ENCODE data around the gene PROM2. TPM values are rescaled to one million over a fixed set of nuclear protein-coding genes. Genes with fewer than 3 reads are reported as not detected.

The PROM2 gene
- total RNA-seq, 1 donor from 2014 or later, result 1.7 TPM

- TF ChIP-seq CTCF (IDR thresholded peaks at IDR 0.05), result no peak
- H3K4me1 Mint-ChIP-seq (ENCODE audit: low read depth), result no peaks in the 10 kb centered on the region
- H3K4me3 Mint-ChIP-seq (ENCODE audit: unreplicated experiment), result no peak overlapping the region
- no peaks in the 10 kb centered on the region for H3K9me3 Mint-ChIP-seq (ENCODE audit: low read depth)
- peaks cover 12% of the 10 kb centered on the region for H3K27me3 Mint-ChIP-seq (ENCODE audit: low read depth)
- H3K36me3 Mint-ChIP-seq (ENCODE audit: low read depth), result no peaks in the 10 kb centered on the region
- H3K27ac Mint-ChIP-seq (ENCODE audit: unreplicated experiment), result no peak overlapping the region
- DNase-seq (ENCODE audit: low spot score), result no peak
These were observed 33.6 kb downstream of the PROM2 start for GRCh38 chr2:95307878-95308277.

GRCh38 chr2:95308426-95308990 is 34.3 kb downstream of the PROM2 start:
- H3K36me3 Mint-ChIP-seq (ENCODE audit: low read depth), result no peaks in the 10 kb centered on the region
- H3K9me3 Mint-ChIP-seq (ENCODE audit: low read depth), result no peaks in the 10 kb centered on the region
- no peaks in the 10 kb centered on the region for H3K4me1 Mint-ChIP-seq (ENCODE audit: low read depth)
- TF ChIP-seq CTCF (IDR thresholded peaks at IDR 0.05), result no peak
- no peak overlapping the region for H3K4me3 Mint-ChIP-seq (ENCODE audit: unreplicated experiment)
- no peak for DNase-seq (ENCODE audit: low spot score)
- peaks cover 8% of the 10 kb centered on the region for H3K27me3 Mint-ChIP-seq (ENCODE audit: low read depth)
- no peak overlapping the region for H3K27ac Mint-ChIP-seq (ENCODE audit: unreplicated experiment)

- DNase-seq (ENCODE audit: low spot score), result no peak
- Mint-ChIP-seq H3K27me3 (ENCODE audit: low read depth) (peaks cover 8% of the 10 kb centered on the region), H3K4me1 (ENCODE audit: low read depth) (no peaks in the 10 kb centered on the region), H3K27ac (ENCODE audit: unreplicated experiment) (no peak overlapping the region), H3K9me3 (ENCODE audit: low read depth) (no peaks in the 10 kb centered on the region), H3K36me3 (ENCODE audit: low read depth) (no peaks in the 10 kb centered on the region), H3K4me3 (ENCODE audit: unreplicated experiment) (no peak overlapping the region)
- no peak for TF ChIP-seq CTCF (IDR thresholded peaks at IDR 0.05)
These were observed 35.4 kb downstream of the PROM2 start for GRCh38 chr2:95309599-95309998.

GRCh38 chr2:95310216-95310615 is 36.0 kb downstream of the PROM2 start:
- Mint-ChIP-seq H3K36me3 (ENCODE audit: low read depth) (no peaks in the 10 kb centered on the region), H3K27ac (ENCODE audit: unreplicated experiment) (no peak overlapping the region), H3K27me3 (ENCODE audit: low read depth) (peaks cover 11% of the 10 kb centered on the region), H3K4me3 (ENCODE audit: unreplicated experiment) (no peak overlapping the region), H3K9me3 (ENCODE audit: low read depth) (no peaks in the 10 kb centered on the region), H3K4me1 (ENCODE audit: low read depth) (no peaks in the 10 kb centered on the region)
- DNase-seq (ENCODE audit: low spot score), result no peak
- TF ChIP-seq CTCF (IDR thresholded peaks at IDR 0.05), result no peak

GRCh38 chr2:95310651-95311050 is 36.4 kb downstream of the PROM2 start:
- H3K27me3 Mint-ChIP-seq (ENCODE audit: low read depth), result peaks cover 11% of the 10 kb centered on the region
- no peaks in the 10 kb centered on the region for H3K4me1 Mint-ChIP-seq (ENCODE audit: low read depth)
- no peaks in the 10 kb centered on the region for H3K9me3 Mint-ChIP-seq (ENCODE audit: low read depth)
- no peak for TF ChIP-seq CTCF (IDR thresholded peaks at IDR 0.05)
- no peak overlapping the region for H3K27ac Mint-ChIP-seq (ENCODE audit: unreplicated experiment)
- H3K4me3 Mint-ChIP-seq (ENCODE audit: unreplicated experiment), result no peak overlapping the region
- H3K36me3 Mint-ChIP-seq (ENCODE audit: low read depth), result no peaks in the 10 kb centered on the region
- no peak for DNase-seq (ENCODE audit: low spot score)

Data from chondrocyte (in vitro differentiated cells).